ENCODE measurements around the gene CACHD1.

Gene CACHD1

DNA sequence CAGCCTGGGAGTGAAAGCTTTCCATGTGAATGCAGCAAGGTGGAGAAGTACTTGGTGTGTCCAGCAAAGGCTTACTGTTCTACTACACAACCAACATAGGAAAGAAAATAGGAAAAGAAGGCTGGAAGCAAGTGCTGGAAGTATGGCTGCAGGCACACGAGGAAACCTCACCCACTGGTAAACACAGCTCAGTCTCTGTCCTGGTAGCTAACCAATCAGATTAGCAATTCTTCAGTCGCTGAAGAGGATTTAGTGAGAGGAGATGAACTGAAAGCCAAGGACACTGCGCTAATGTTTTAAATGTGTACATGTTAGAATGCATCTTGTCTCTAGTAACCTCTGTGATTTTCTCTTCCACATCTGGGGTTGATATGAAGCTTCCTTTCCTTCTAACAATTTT lies 36.2 kb upstream of the CACHD1 start:
- H3K79me2 ChIP-seq (ENCODE audit: control insufficient read depth, insufficient read depth, low read length, poor library complexity) = no peaks in the 10 kb centered on the region
- H3K27ac ChIP-seq (ENCODE audit: low read depth, low read length) = no peak overlapping the region
- no peak overlapping the region for H4K12ac ChIP-seq (ENCODE audit: low read depth, low read length)
- no peak overlapping the region for H3K4me2 ChIP-seq (ENCODE audit: low read length)
- H3K79me1 ChIP-seq (ENCODE audit: low read length) = no peaks in the 10 kb centered on the region
- WGBS (ENCODE audit: extremely low coverage, insufficient coverage, insufficient read length) = no CpG with 5 or more reads among the region's 3 CpGs
- H2BK12ac ChIP-seq (ENCODE audit: low read length) = no peak overlapping the region
- H3K4me1 ChIP-seq (ENCODE audit: control insufficient read depth in 1 of 2, insufficient read depth in 2 of 2, low read length in 2 of 2) = no peaks in the 10 kb centered on the region
- no peak overlapping the region for H2BK120ac ChIP-seq (ENCODE audit: insufficient read depth, low read length, poor library complexity)
- no peak overlapping the region for H4K8ac ChIP-seq (ENCODE audit: low read depth, low read length)
- no peak for DNase-seq
- H3K27me3 ChIP-seq (ENCODE audit: insufficient read depth, low read length) = no peaks in the 10 kb centered on the region
- no peak overlapping the region for H3K9ac ChIP-seq (ENCODE audit: low read length)
- H3K9me3 ChIP-seq (ENCODE audit: insufficient read depth, low read depth, low read length) = no peaks in the 10 kb centered on the region
- H2AFZ ChIP-seq (ENCODE audit: insufficient read depth, low read length, poor library complexity) = no peak overlapping the region
- H3K14ac ChIP-seq (ENCODE audit: low read length) = no peak overlapping the region
- H2BK5ac ChIP-seq (ENCODE audit: low read depth, low read length, poor library complexity) = no peak overlapping the region
- H4K91ac ChIP-seq (ENCODE audit: low read depth, low read length) = no peak overlapping the region
- H3K36me3 ChIP-seq (ENCODE audit: control insufficient read depth in 1 of 2, insufficient read depth in 2 of 2, low read length in 2 of 2) = no peaks in the 10 kb centered on the region
- no peak overlapping the region for H3K18ac ChIP-seq (ENCODE audit: low read length)
- no peak overlapping the region for H2AK5ac ChIP-seq (ENCODE audit: low read length)
- no peak overlapping the region for H3K4ac ChIP-seq (ENCODE audit: low read depth, low read length)
- H3K23ac ChIP-seq (ENCODE audit: low read length) = no peak overlapping the region
- H3K4me3 ChIP-seq (ENCODE audit: low read depth, low read length) = no peak overlapping the region

GRCh38 chr1:64435000-64435399 lies 34.9 kb upstream of the CACHD1 start:
- Histone ChIP-seq H2BK12ac (ENCODE audit: low read length) (no peak overlapping the region), H3K36me3 (ENCODE audit: control insufficient read depth in 1 of 2, insufficient read depth in 2 of 2, low read length in 2 of 2) (no peaks in the 10 kb centered on the region), H4K8ac (ENCODE audit: low read depth, low read length) (no peak overlapping the region), H3K27ac (ENCODE audit: low read depth, low read length) (no peak overlapping the region), H2BK120ac (ENCODE audit: insufficient read depth, low read length, poor library complexity) (no peak overlapping the region), H2AFZ (ENCODE audit: insufficient read depth, low read length, poor library complexity) (no peak overlapping the region), H3K79me1 (ENCODE audit: low read length) (no peaks in the 10 kb centered on the region), H3K79me2 (ENCODE audit: control insufficient read depth, insufficient read depth, low read length, poor library complexity) (no peaks in the 10 kb centered on the region), H3K23ac (ENCODE audit: low read length) (no peak overlapping the region), H4K91ac (ENCODE audit: low read depth, low read length) (no peak overlapping the region), H3K9me3 (ENCODE audit: insufficient read depth, low read depth, low read length) (no peaks in the 10 kb centered on the region), H3K4ac (ENCODE audit: low read depth, low read length) (no peak overlapping the region), H4K12ac (ENCODE audit: low read depth, low read length) (no peak overlapping the region), H3K14ac (ENCODE audit: low read length) (no peak overlapping the region), H3K27me3 (ENCODE audit: insufficient read depth, low read length) (no peaks in the 10 kb centered on the region), H3K4me1 (ENCODE audit: control insufficient read depth in 1 of 2, insufficient read depth in 2 of 2, low read length in 2 of 2) (no peaks in the 10 kb centered on the region), H2BK5ac (ENCODE audit: low read depth, low read length, poor library complexity) (no peak overlapping the region), H3K9ac (ENCODE audit: low read length) (no peak overlapping the region), H2AK5ac (ENCODE audit: low read length) (no peak overlapping the region), H3K4me3 (ENCODE audit: low read depth, low read length) (no peak overlapping the region), H3K18ac (ENCODE audit: low read length) (no peak overlapping the region), H3K4me2 (ENCODE audit: low read length) (no peak overlapping the region)
- DNase-seq = no peak
- no CpG with 5 or more reads among the region's 6 CpGs for WGBS (ENCODE audit: extremely low coverage, insufficient coverage, insufficient read length)

DNA sequence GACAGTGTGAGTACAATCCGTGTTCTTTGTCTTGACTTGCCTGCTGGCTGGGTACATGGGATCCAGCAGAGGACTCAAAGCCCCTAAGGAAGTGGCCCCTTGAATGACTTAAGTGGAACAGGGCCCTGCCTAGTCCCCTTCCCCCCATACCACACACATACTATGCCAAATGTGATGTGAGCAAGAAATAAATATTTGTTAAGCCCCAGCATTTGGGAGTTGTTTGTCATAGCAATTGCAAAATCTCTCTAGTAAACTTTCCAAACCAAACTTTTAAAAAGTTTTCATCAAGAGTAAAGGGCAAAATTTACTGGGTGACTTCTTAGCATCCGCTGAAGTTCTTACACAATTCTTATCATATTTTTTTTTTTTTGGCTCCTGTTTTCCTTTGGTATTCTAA lies 32.5 kb upstream of the CACHD1 start:
- H3K36me3 ChIP-seq (ENCODE audit: control insufficient read depth in 1 of 2, insufficient read depth in 2 of 2, low read length in 2 of 2) = no peaks in the 10 kb centered on the region
- no peak for DNase-seq

GRCh38 chr1:64440183-64440826 lies 29.6 kb upstream of the CACHD1 start:
- Histone ChIP-seq H3K4me3 (ENCODE audit: low read depth, low read length) (no peak overlapping the region), H3K9me3 (ENCODE audit: insufficient read depth, low read depth, low read length) (no peaks in the 10 kb centered on the region), H3K9ac (ENCODE audit: low read length) (no peak overlapping the region), H2BK120ac (ENCODE audit: insufficient read depth, low read length, poor library complexity) (no peak overlapping the region), H3K18ac (ENCODE audit: low read length) (no peak overlapping the region), H2BK12ac (ENCODE audit: low read length) (no peak overlapping the region), H2BK5ac (ENCODE audit: low read depth, low read length, poor library complexity) (no peak overlapping the region), H3K14ac (ENCODE audit: low read length) (no peak overlapping the region), H4K8ac (ENCODE audit: low read depth, low read length) (no peak overlapping the region), H4K12ac (ENCODE audit: low read depth, low read length) (no peak overlapping the region), H3K4ac (ENCODE audit: low read depth, low read length) (no peak overlapping the region), H3K23ac (ENCODE audit: low read length) (no peak overlapping the region), H2AK5ac (ENCODE audit: low read length) (no peak overlapping the region), H3K4me1 (ENCODE audit: control insufficient read depth in 1 of 2, insufficient read depth in 2 of 2, low read length in 2 of 2) (no peaks in the 10 kb centered on the region), H3K79me1 (ENCODE audit: low read length) (no peaks in the 10 kb centered on the region), H2AFZ (ENCODE audit: insufficient read depth, low read length, poor library complexity) (no peak overlapping the region), H3K36me3 (ENCODE audit: control insufficient read depth in 1 of 2, insufficient read depth in 2 of 2, low read length in 2 of 2) (no peaks in the 10 kb centered on the region), H3K4me2 (ENCODE audit: low read length) (no peak overlapping the region), H3K79me2 (ENCODE audit: control insufficient read depth, insufficient read depth, low read length, poor library complexity) (no peaks in the 10 kb centered on the region), H3K27ac (ENCODE audit: low read depth, low read length) (no peak overlapping the region), H4K91ac (ENCODE audit: low read depth, low read length) (no peak overlapping the region), H3K27me3 (ENCODE audit: insufficient read depth, low read length) (no peaks in the 10 kb centered on the region)
- DNase-seq = no peak
- no CpG with 5 or more reads among the region's 7 CpGs for WGBS (ENCODE audit: extremely low coverage, insufficient coverage, insufficient read length)

More for the DNA sequence above, 32.5 kb upstream of the CACHD1 start:
- Histone ChIP-seq H3K4me1 (ENCODE audit: control insufficient read depth in 1 of 2, insufficient read depth in 2 of 2, low read length in 2 of 2) (no peaks in the 10 kb centered on the region), H2AFZ (ENCODE audit: insufficient read depth, low read length, poor library complexity) (no peak overlapping the region), H3K23ac (ENCODE audit: low read length) (no peak overlapping the region), H3K4ac (ENCODE audit: low read depth, low read length) (no peak overlapping the region), H3K79me1 (ENCODE audit: low read length) (no peaks in the 10 kb centered on the region), H4K12ac (ENCODE audit: low read depth, low read length) (no peak overlapping the region), H2AK5ac (ENCODE audit: low read length) (no peak overlapping the region), H4K91ac (ENCODE audit: low read depth, low read length) (no peak overlapping the region), H3K14ac (ENCODE audit: low read length) (no peak overlapping the region), H3K4me2 (ENCODE audit: low read length) (no peak overlapping the region), H2BK120ac (ENCODE audit: insufficient read depth, low read length, poor library complexity) (no peak overlapping the region), H2BK12ac (ENCODE audit: low read length) (no peak overlapping the region), H3K27me3 (ENCODE audit: insufficient read depth, low read length) (no peaks in the 10 kb centered on the region), H2BK5ac (ENCODE audit: low read depth, low read length, poor library complexity) (no peak overlapping the region), H3K18ac (ENCODE audit: low read length) (no peak overlapping the region), H3K9me3 (ENCODE audit: insufficient read depth, low read depth, low read length) (no peaks in the 10 kb centered on the region), H3K9ac (ENCODE audit: low read length) (no peak overlapping the region), H3K79me2 (ENCODE audit: control insufficient read depth, insufficient read depth, low read length, poor library complexity) (no peaks in the 10 kb centered on the region), H4K8ac (ENCODE audit: low read depth, low read length) (no peak overlapping the region), H3K4me3 (ENCODE audit: low read depth, low read length) (no peak overlapping the region), H3K27ac (ENCODE audit: low read depth, low read length) (no peak overlapping the region)
- whole genome bisulfite sequencing (ENCODE audit: extremely low coverage, insufficient coverage, insufficient read length) = no CpG with 5 or more reads among the region's 2 CpGs

Measured in trophoblast cell (in vitro differentiated cells and primary cell).